HG02571 (cell line): ENCODE results near the gene SERP2.
"Not testable (repeated sequence)": the region's sequence is repeated elsewhere in the genome, so short reads cannot be mapped to it uniquely, and the experiment has no call there.

Experiments used
- ATAC-seq: cut with Tn5 transposase; IDR thresholded peaks from one replicate; pipeline ENCODE4 v1.9.1; 2021; ENCODE audit warnings: mild to moderate bottlenecking, moderate library complexity; ENCODE audit not compliant: unreplicated experiment

SERP2 gene

GRCh38 chr13:44373601-44374347 is at the start of gene SERP2:
SERP2 (plus strand) TSS chr13:44373824; CDS start chr13:44374026, 202 bp downstream.
- ATAC-seq = no peak

- no peak for ATAC-seq
Observed at GRCh38 chr13:44326961-44327360, 46.7 kb upstream of the SERP2 start.

- not testable (repeated sequence) for ATAC-seq
Observed at GRCh38 chr13:44329041-44329440, 44.6 kb upstream of the SERP2 start.

DNA sequence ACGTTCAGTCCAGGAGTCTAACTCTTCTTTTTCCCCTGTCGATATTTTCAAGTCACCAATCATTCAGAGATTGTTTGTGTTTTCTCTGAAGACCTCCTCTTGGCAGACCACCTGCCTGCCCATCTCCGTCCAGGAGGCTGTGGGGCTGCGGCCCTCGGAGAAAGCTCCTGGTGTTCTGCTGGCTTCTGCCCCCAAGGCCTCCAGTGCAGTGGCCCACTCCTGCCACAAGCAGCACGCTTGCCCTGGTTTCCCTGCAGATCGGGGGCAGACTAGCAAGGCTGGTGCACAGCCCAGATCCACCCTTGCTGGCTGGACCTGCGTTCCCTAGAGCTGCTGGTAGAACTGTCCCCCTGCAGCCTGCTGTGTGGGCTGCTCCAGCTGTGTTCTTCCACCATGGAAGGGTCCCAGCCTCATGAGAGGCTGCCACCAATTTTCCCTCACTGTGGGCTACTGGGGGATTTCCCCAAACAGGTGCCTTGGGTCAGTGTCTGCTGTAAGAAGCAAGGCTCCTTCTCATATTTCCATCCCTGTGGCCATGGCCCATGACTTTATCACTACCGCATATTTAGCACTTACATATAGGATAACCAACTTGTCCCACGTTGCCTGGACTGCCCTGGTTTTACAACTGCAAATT is 43.6 kb upstream of the SERP2 start:
- ATAC-seq = no peak

- no peak for ATAC-seq
Observed at GRCh38 chr13:44331446-44331845, 42.2 kb upstream of the SERP2 start.

DNA sequence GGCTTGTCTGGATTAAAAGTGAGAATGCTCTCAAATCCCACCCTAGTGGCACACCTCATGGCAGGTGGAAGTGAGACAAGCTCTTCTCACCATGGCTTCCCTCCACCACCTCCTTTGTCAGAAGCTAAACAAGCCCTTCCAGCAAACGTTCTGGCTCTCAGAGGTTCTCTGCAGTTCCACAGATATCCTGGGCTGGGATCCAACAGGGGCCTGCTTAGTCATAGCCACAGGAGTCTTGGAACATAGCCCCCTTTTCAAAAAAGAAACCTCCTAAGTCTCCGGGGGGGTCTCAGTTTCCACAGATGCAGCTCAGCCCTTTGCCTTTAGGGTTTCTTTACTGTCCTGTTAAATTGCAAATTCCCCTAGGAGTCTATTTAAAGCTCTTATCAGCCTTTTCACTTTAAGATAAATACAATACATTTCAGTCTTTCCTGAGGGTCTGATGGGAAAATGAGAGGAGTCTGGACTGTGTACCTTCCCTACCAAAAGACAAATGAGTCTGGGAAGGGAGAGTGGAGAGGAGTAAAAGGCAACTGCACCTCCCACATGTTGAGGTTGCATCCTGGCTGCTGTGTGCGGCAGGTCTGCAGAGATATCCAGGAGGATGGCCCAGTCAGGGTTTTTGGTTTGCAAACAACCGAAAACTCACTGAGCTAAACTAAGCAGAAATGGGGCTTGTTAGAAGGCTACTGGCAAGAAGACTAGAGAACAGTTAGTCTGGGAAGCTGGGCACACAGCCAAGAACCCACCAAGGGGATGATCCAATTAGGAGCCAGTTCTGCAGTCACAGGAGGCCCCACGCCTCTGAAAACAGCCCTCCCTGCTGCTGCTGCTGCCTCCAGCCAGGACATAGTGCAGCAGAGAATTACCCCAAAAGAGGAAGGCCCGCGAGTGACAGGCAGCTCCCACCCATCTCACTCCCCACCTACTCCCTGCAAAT is 41.4 kb upstream of the SERP2 start:
- no peak for ATAC-seq

GRCh38 chr13:44333950-44334655 is 39.5 kb upstream of the SERP2 start:
- no peak for ATAC-seq

- ATAC-seq = no peak
Observed at GRCh38 chr13:44334751-44335150, 38.9 kb upstream of the SERP2 start.

DNA sequence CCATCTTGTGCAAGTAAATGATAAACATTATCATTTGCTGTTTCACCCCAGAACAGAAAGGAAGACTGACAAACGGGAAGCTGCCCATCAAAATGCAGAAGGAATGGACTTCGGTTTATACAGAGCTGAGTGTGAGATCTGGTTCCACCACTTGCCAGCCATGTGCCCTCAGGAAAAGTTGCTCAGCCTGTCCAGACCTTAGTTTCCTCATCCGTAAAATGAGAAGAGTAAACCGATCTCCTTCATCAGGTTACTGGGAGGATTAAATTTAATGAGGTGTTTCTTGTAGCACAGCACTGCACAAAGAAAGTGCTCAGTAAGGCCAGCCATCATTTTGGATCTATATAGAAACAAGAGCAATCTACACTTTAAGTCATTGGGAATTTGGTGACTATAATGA is 36.7 kb upstream of the SERP2 start:
- ATAC-seq = no peak

DNA sequence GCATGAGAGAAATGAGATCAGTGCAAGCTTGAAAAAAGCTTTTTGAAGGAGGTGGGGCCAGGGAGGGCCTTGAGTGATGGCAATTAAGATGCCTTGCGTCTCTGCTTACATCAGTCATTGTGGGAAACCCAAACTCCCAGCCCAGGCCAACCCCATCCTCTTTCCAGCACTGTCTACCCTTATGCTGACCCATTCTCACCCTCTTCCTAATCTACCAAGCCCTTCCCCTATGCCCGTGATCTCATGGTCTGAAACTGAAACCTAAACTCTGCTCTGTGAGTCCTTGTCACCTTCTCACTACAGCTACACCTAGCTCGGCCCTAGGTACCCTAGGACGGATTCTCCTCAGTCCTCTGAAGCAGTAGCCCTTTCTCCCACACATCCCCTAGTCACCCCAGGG is 36.0 kb upstream of the SERP2 start:
- no peak for ATAC-seq

GRCh38 chr13:44340508-44340907 is 33.1 kb upstream of the SERP2 start:
- ATAC-seq = no peak

GRCh38 chr13:44342741-44343140 is 30.9 kb upstream of the SERP2 start:
- no peak for ATAC-seq

DNA sequence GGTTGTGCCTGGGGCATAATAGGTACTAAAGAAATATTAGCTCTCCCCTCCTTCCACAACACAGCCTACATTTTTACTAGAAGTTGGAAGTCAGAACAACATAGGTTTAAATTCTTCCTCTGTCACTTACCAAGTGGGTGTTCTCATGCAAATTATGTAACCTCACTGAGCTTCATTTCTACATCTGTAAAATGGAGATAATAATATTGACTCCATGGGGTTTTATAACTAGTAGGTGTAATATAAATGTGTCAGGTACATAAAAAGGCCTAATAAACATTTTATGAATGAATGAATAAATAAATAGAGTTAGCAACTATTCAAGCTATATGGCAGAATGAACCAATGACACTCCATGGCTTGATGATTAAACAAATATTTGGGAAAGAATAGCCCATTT is 27.1 kb upstream of the SERP2 start:
- no peak for ATAC-seq

GRCh38 chr13:44347301-44347700 is 26.3 kb upstream of the SERP2 start:
- ATAC-seq = no peak

DNA sequence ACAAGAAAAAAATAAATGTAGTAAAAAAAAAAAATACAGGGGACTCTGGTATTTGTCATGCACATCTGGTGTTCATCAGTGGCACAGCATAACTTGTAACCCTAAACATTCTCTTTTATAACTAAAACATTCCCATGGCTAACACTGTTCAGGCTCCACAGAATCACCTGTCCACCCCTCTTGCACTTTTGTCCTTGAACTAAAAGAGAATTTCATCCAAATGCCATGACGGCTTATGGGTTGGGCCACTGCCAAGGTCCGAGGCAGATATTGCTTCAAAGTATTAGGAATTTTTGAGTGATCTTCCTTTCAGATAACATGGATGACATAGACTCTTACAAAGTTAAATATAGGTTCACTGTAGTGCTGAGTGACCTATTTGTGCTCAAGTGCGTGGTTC is 25.7 kb upstream of the SERP2 start:
- ATAC-seq = no peak

- no peak for ATAC-seq
Observed at GRCh38 chr13:44350775-44351504, 22.7 kb upstream of the SERP2 start.

GRCh38 chr13:44351505-44351854 is 22.1 kb upstream of the SERP2 start:
- no peak for ATAC-seq

- ATAC-seq = no peak
Observed at GRCh38 chr13:44352202-44352601, 21.4 kb upstream of the SERP2 start.

- ATAC-seq = no peak
Observed at GRCh38 chr13:44352671-44353070, 21.0 kb upstream of the SERP2 start.

GRCh38 chr13:44354331-44354730 is 19.3 kb upstream of the SERP2 start:
- ATAC-seq = no peak
